GM12872 (cell line): ENCODE measurements around the gene DTWD2.

Experiments
- CTCF ChIP-seq: IDR thresholded peaks from 3 replicates; pipeline ENCODE4 v1.5.1; 2011; ENCODE audit warnings: low read depth, mild to moderate bottlenecking, low read length, moderate library complexity; ENCODE audit not compliant: insufficient read depth

The DTWD2 gene

GRCh38 chr5:118921866-118922265 is 66.5 kb downstream of the DTWD2 start:
- TF ChIP-seq CTCF: no peak

GRCh38 chr5:118919016-118919415 is 69.3 kb downstream of the DTWD2 start:
- no peak for TF ChIP-seq CTCF

GRCh38 chr5:118918232-118918631 is 70.1 kb downstream of the DTWD2 start:
- TF ChIP-seq CTCF: no peak

GRCh38 chr5:118906947-118907346 is 81.4 kb downstream of the DTWD2 start:
- no peak for TF ChIP-seq CTCF

- no peak for TF ChIP-seq CTCF
Observed at GRCh38 chr5:118905196-118905595, 83.2 kb downstream of the DTWD2 start.

GRCh38 chr5:118902656-118903438 is 85.5 kb downstream of the DTWD2 start:
- TF ChIP-seq CTCF: no peak

GRCh38 chr5:118894709-118895108 is 93.6 kb downstream of the DTWD2 start:
- TF ChIP-seq CTCF: no peak
